Measurements from ENCODE around the gene ATRIP.
A peak's percentile ranks its signal among the peaks of the same experiment; 100 is the strongest.

Gene ATRIP

DNA sequence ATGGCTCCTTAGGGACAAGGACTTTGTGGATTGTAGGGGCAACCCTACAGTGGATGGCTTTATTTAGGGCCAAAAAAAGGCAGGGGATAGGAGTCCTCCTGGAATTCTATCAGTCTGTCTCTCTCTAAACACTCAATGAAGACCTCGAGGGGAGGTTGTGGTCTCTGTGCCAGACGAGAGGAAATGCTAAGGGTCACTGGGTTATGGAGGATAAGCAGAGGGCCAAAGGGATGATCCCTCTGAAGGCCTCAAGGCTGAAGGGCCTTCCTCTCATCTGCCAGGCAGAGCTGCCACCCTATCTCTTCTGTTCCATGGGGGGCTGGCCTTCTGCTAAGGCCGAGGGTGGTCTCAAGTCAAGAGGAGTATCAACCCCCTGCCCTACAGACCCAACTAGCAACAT, 43.6 kb upstream of the ATRIP start:
- Histone ChIP-seq H3K36me3 (replicated peaks in 1 of 2; ENCODE audit: control insufficient read depth in 2 of 2, insufficient read depth in 2 of 2, low read length in 2 of 2) (peaks cover 44 to 64% of the 10 kb centered on the region in 2 donors), H4K91ac (ENCODE audit: low read depth, low read length, poor library complexity) (no peak overlapping the region), H3K23ac (ENCODE audit: low read depth, low read length, poor library complexity) (no peak overlapping the region), H2BK5ac (ENCODE audit: low read length) (no peak overlapping the region), H3K9me3 (replicated peaks in 1 of 2; ENCODE audit: control insufficient read depth in 2 of 2, insufficient read depth in 1 of 2, low read depth in 1 of 2, low read length in 2 of 2) (peaks cover 0 to 1% of the 10 kb centered on the region in 2 donors), H2BK15ac (ENCODE audit: low read length) (no peak overlapping the region), H3K27ac (replicated peaks; ENCODE audit: low read length) (no peak overlapping the region), H3K27me3 (ENCODE audit: control insufficient read depth in 3 of 3, insufficient read depth in 3 of 3, low read depth in 1 of 3, low read length in 3 of 3) (no peaks in the 10 kb centered on the region), H3K9ac (ENCODE audit: low read depth, low read length, poor library complexity) (no peak overlapping the region), H2AFZ (ENCODE audit: low read length) (no peak overlapping the region), H3K4me1 (ENCODE audit: control insufficient read depth in 2 of 2, insufficient read depth in 1 of 2, low read depth in 1 of 2, low read length in 2 of 2) (no peaks in the 10 kb centered on the region), H3K4me2 (ENCODE audit: insufficient read depth, low read length, poor library complexity, severe bottlenecking) (no peak overlapping the region), H3K4me3 (ENCODE audit: low read length in 2 of 2) (no peak overlapping the region), H2AK5ac (ENCODE audit: low read depth, low read length) (no peak overlapping the region), H3K14ac (ENCODE audit: low read length) (no peak overlapping the region), H3K18ac (ENCODE audit: low read length) (no peak overlapping the region), H4K8ac (ENCODE audit: low read depth, low read length) (no peak overlapping the region), H3K79me1 (ENCODE audit: low read depth, low read length) (peaks cover 2% of the 10 kb centered on the region), H2BK120ac (ENCODE audit: low read depth, low read length) (no peak overlapping the region), H2BK12ac (ENCODE audit: low read length) (no peak overlapping the region), H3K4ac (ENCODE audit: low read length) (no peak overlapping the region)
- no CpG with 5 or more reads among the region's 3 CpGs for WGBS, 2 donors (ENCODE audit: extremely low coverage in 2 of 2, insufficient read length in 2 of 2, insufficient replicate concordance in 1 of 2)
- no peak for DNase-seq (ENCODE audit: low spot score)

DNA sequence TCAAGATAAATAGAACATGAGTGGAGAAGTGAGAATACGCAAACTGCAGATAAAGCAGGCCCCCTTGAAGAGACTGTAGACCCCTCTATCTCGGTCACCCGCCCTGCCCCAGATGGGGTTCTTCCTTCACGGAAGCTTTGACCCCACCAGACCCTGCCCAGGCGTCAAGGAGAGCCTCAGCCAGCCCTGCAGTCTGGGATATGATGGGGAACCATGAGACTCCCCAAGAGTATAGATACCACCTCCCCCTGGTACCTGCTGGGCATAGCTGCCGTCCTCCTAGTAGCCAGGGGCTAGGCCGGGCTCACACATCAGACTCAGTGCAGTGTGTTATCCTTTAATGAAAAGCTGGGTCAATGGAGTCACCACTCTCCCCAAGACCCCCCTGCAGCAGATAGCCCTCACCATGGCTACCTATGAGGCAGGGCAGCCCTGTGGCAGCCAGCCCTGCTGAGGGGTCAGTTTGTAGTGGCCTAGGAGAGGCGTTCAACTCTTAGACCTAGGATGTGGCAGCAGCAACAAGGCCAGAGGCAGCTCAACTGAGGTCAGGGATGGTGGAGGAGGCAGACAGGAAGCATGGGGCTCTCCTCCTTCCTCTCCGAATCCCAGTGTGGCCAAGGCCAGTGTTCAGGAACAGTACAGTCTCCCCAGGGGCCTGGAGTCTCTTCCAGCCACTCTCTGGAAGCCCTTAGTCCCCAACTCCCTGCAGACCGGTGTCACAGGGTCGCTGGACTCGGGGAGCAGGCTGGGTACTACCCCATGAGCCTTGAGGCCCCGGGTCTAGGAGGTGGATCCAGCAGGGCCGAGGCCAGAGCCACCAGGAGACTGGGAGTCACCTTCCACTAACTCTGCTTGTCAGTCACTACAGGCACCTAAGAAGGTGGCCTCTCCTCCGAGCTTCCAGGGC, 42.8 kb upstream of the ATRIP start:
- no peak overlapping the region for H3K27ac ChIP-seq (replicated peaks; ENCODE audit: low read length)
- no peak overlapping the region for H3K23ac ChIP-seq (ENCODE audit: low read depth, low read length, poor library complexity)
- no peak for DNase-seq (ENCODE audit: low spot score)
- no peak overlapping the region for H4K91ac ChIP-seq (ENCODE audit: low read depth, low read length, poor library complexity)
- H3K79me1 ChIP-seq (ENCODE audit: low read depth, low read length) = peaks cover 2% of the 10 kb centered on the region
- no CpG with 5 or more reads among the region's 15 CpGs for WGBS, 2 donors (ENCODE audit: extremely low coverage in 2 of 2, insufficient read length in 2 of 2, insufficient replicate concordance in 1 of 2)
- H2BK15ac ChIP-seq (ENCODE audit: low read length) = no peak overlapping the region
- peaks cover 51 to 72% of the 10 kb centered on the region in 2 donors for H3K36me3 ChIP-seq (replicated peaks in 1 of 2; ENCODE audit: control insufficient read depth in 2 of 2, insufficient read depth in 2 of 2, low read length in 2 of 2)
- no peak overlapping the region for H3K4ac ChIP-seq (ENCODE audit: low read length)
- no peak overlapping the region for H3K9ac ChIP-seq (ENCODE audit: low read depth, low read length, poor library complexity)
- no peak overlapping the region for H3K14ac ChIP-seq (ENCODE audit: low read length)
- H2BK12ac ChIP-seq (ENCODE audit: low read length) = no peak overlapping the region
- no peak overlapping the region for H4K8ac ChIP-seq (ENCODE audit: low read depth, low read length)
- no peaks in the 10 kb centered on the region for H3K4me1 ChIP-seq (ENCODE audit: control insufficient read depth in 2 of 2, insufficient read depth in 1 of 2, low read depth in 1 of 2, low read length in 2 of 2)
- no peaks in the 10 kb centered on the region for H3K27me3 ChIP-seq (ENCODE audit: control insufficient read depth in 3 of 3, insufficient read depth in 3 of 3, low read depth in 1 of 3, low read length in 3 of 3)
- H2BK5ac ChIP-seq (ENCODE audit: low read length) = no peak overlapping the region
- H2AK5ac ChIP-seq (ENCODE audit: low read depth, low read length) = no peak overlapping the region
- H3K9me3 ChIP-seq (replicated peaks in 1 of 2; ENCODE audit: control insufficient read depth in 2 of 2, insufficient read depth in 1 of 2, low read depth in 1 of 2, low read length in 2 of 2) = peaks cover 0 to 1% of the 10 kb centered on the region in 2 donors
- H3K18ac ChIP-seq (ENCODE audit: low read length) = no peak overlapping the region
- no peak overlapping the region for H3K4me2 ChIP-seq (ENCODE audit: insufficient read depth, low read length, poor library complexity, severe bottlenecking)
- no peak overlapping the region for H2BK120ac ChIP-seq (ENCODE audit: low read depth, low read length)
- H2AFZ ChIP-seq (ENCODE audit: low read length) = no peak overlapping the region
- H3K4me3 ChIP-seq (ENCODE audit: low read length in 2 of 2) = no peak overlapping the region

DNA sequence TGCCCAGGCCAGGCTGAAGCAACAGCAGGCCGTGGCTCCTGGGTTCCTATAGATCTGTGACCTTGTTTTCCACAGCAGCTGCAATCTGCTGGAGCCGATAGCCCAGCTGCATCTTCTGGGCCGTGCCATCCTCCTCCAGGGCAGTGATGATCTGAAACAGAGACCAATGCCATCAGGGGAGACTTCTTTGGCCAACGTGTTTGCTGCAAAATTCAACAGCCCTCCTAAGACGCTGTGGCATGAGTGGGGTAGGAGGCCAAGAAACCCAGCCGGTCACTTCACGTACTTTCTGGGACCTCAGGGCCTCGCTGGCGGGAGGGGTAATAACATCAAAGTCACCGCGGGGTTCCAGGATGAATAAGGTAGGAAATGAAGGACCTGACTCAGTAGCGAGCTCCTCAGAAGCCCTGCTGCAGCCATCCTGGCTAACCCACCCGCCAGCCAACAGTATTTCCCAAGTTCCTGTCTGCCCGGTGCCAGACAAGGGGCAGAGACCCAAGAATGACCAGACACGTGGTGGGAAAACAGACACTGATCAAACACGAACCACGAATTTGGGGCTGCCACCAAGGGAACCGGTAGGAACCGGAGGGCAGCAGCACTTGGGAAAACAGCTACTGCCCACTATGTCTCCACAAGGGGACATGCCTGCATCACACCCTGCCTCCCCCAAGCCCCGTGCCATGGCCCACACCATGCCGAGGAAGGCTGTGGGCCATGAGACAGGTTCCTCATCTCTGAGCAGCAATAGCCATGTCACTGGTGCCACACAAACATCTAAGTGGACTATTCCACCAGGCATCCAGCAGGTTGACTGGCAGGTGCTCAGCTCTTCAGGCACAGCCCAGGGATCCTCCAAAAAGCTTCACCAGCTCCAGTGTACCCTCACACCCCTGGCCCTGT, 41.8 kb upstream of the ATRIP start:
- Histone ChIP-seq H2AFZ (ENCODE audit: low read length) (no peak overlapping the region), H3K18ac (ENCODE audit: low read length) (no peak overlapping the region), H2BK12ac (ENCODE audit: low read length) (no peak overlapping the region), H3K4me3 (ENCODE audit: low read length in 2 of 2) (no peak overlapping the region), H2BK15ac (ENCODE audit: low read length) (no peak overlapping the region), H3K79me1 (ENCODE audit: low read depth, low read length) (peaks cover 4% of the 10 kb centered on the region), H3K4me2 (ENCODE audit: insufficient read depth, low read length, poor library complexity, severe bottlenecking) (no peak overlapping the region), H3K27me3 (ENCODE audit: control insufficient read depth in 3 of 3, insufficient read depth in 3 of 3, low read depth in 1 of 3, low read length in 3 of 3) (no peaks in the 10 kb centered on the region), H3K9ac (ENCODE audit: low read depth, low read length, poor library complexity) (no peak overlapping the region), H3K4me1 (ENCODE audit: control insufficient read depth in 2 of 2, insufficient read depth in 1 of 2, low read depth in 1 of 2, low read length in 2 of 2) (no peaks in the 10 kb centered on the region), H2BK120ac (ENCODE audit: low read depth, low read length) (no peak overlapping the region), H3K23ac (ENCODE audit: low read depth, low read length, poor library complexity) (peak overlapping the region; percentile 53), H3K9me3 (replicated peaks in 1 of 2; ENCODE audit: control insufficient read depth in 2 of 2, insufficient read depth in 1 of 2, low read depth in 1 of 2, low read length in 2 of 2) (peaks cover 0 to 1% of the 10 kb centered on the region in 2 donors), H2AK5ac (ENCODE audit: low read depth, low read length) (no peak overlapping the region), H3K14ac (ENCODE audit: low read length) (no peak overlapping the region), H4K91ac (ENCODE audit: low read depth, low read length, poor library complexity) (no peak overlapping the region), H3K36me3 (replicated peaks in 1 of 2; ENCODE audit: control insufficient read depth in 2 of 2, insufficient read depth in 2 of 2, low read length in 2 of 2) (peaks cover 59 to 81% of the 10 kb centered on the region in 2 donors), H2BK5ac (ENCODE audit: low read length) (no peak overlapping the region), H3K4ac (ENCODE audit: low read length) (no peak overlapping the region), H4K8ac (ENCODE audit: low read depth, low read length) (no peak overlapping the region), H3K27ac (replicated peaks; ENCODE audit: low read length) (no peak overlapping the region)
- no CpG with 5 or more reads among the region's 21 CpGs for WGBS, 2 donors (ENCODE audit: extremely low coverage in 2 of 2, insufficient read length in 2 of 2, insufficient replicate concordance in 1 of 2)
- DNase-seq (ENCODE audit: low spot score) = no peak
